DND-41 (cell line): ENCODE data around the gene ACTBL2.

ENCODE experiments used
- ATAC-seq: fragments of 200-7000 bp; cut with Tn5 transposase; 3 replicates; pipeline ENCODE4 v1.9.1; 2021; ENCODE audit warnings: low read depth; ENCODE audit not compliant: insufficient read depth
- DNase-seq: peaks from one replicate; pipeline ENCODE4 v3.0.0-alpha.2; 2020
- H2AFZ ChIP-seq: 2 replicates; pipeline ENCODE4 v1.6.0; 2012; ENCODE audit warnings: low read depth, low read length
- H3K27ac ChIP-seq: 2 replicates; pipeline ENCODE4 v1.5.1; 2012; ENCODE audit warnings: low read length, inconsistent platforms
- H3K27me3 ChIP-seq: fragments of 200-600 bp; sonication (generic); 2 replicates; pipeline ENCODE4 v1.6.0; 2012; ENCODE audit warnings: low read length, mild to moderate bottlenecking, inconsistent platforms; ENCODE audit not compliant: insufficient read depth, poor library complexity
- H3K36me3 ChIP-seq: 2 replicates; pipeline ENCODE4 v1.5.1; 2012; ENCODE audit warnings: low read length, inconsistent platforms; ENCODE audit not compliant: insufficient read depth
- H3K4me1 ChIP-seq: 2 replicates; pipeline ENCODE4 v1.5.1; 2012; ENCODE audit warnings: mild to moderate bottlenecking, low read length; ENCODE audit not compliant: insufficient read depth
- H3K4me2 ChIP-seq: 2 replicates; pipeline ENCODE4 v1.6.0; 2012; ENCODE audit warnings: mild to moderate bottlenecking, moderate library complexity, low read length, inconsistent platforms; ENCODE audit not compliant: insufficient read depth
- H3K4me3 ChIP-seq, 2 experiments: fragments of 200-600 bp in 1 of 2; shearing (Covaris generic) in 1 of 2; 2 replicates each; pipeline ENCODE4 v1.5.1; 2012 to 2016; ENCODE audit warnings: inconsistent platforms in 2 of 2, low read length in 2 of 2, mild to moderate bottlenecking in 2 of 2, low read depth in 1 of 2, moderate library complexity in 1 of 2
- H3K79me2 ChIP-seq: 2 replicates; pipeline ENCODE4 v1.6.0; 2012; ENCODE audit warnings: low read length, inconsistent platforms; ENCODE audit not compliant: insufficient read depth
- H3K9ac ChIP-seq: 2 replicates; pipeline ENCODE4 v1.6.0; 2012; ENCODE audit warnings: low read depth, mild to moderate bottlenecking, inconsistent platforms, low read length, moderate library complexity
- H3K9me3 ChIP-seq: 2 replicates; pipeline ENCODE4 v1.5.1; 2012; ENCODE audit warnings: low read length, moderate library complexity, mild to moderate bottlenecking, inconsistent platforms; ENCODE audit not compliant: insufficient read depth, severe bottlenecking
- H4K20me1 ChIP-seq: 2 replicates; pipeline ENCODE4 v1.6.0; 2012; ENCODE audit warnings: low read length; ENCODE audit not compliant: insufficient read depth
- CTCF ChIP-seq: IDR thresholded peaks from 2 replicates; pipeline ENCODE4 v1.5.1; 2012; ENCODE audit warnings: borderline replicate concordance, low read length, moderate library complexity, mild to moderate bottlenecking; ENCODE audit not compliant: poor library complexity, severe bottlenecking; ENCODE audit errors: extremely low read depth
- EZH2 ChIP-seq: IDR thresholded peaks from 3 replicates; pipeline ENCODE4 v1.6.1; 2012; ENCODE audit warnings: borderline replicate concordance, low read depth, mild to moderate bottlenecking, moderate library complexity, low read length, inconsistent platforms; ENCODE audit not compliant: severe bottlenecking

The ACTBL2 gene

GRCh38 chr5:57482671-57483106, at the start of gene ACTBL2:
Gene ACTBL2 (minus strand): TSS chr5:57482811. CDS start chr5:57482707, 104 bp downstream.
- Histone ChIP-seq H3K4me3 (no peak within 1 kb of the TSS), H3K9ac (no peak within 1 kb of the TSS), H3K9me3 (no peaks in the 10 kb centered on the region), H3K79me2 (no peaks in the 10 kb centered on the region), H3K27me3 (no peaks in the 10 kb centered on the region), H4K20me1 (no peaks in the 10 kb centered on the region), H2AFZ (no peak within 1 kb of the TSS), H3K27ac (no peak within 1 kb of the TSS), H3K4me2 (no peak within 1 kb of the TSS), H3K4me1 (peaks cover 8% of the 10 kb centered on the region), H3K36me3 (no peaks in the 10 kb centered on the region)
- DNase-seq (no peak), ATAC-seq (no peak)
- no peak for TF ChIP-seq CTCF
- no peak for TF ChIP-seq EZH2

GRCh38 chr5:57531333-57531732, 48.7 kb upstream of the ACTBL2 start:
- DNase-seq (no peak), ATAC-seq (no peak)
- Histone ChIP-seq H3K27ac (no peak overlapping the region), H2AFZ (no peak overlapping the region), H4K20me1 (no peaks in the 10 kb centered on the region), H3K4me1 (no peaks in the 10 kb centered on the region), H3K36me3 (no peaks in the 10 kb centered on the region), H3K27me3 (no peaks in the 10 kb centered on the region), H3K9me3 (no peaks in the 10 kb centered on the region), H3K4me2 (no peak overlapping the region), H3K4me3 (no peak overlapping the region), H3K9ac (no peak overlapping the region), H3K79me2 (no peaks in the 10 kb centered on the region)
- no peak for TF ChIP-seq CTCF
- no peak for TF ChIP-seq EZH2

- H3K9ac ChIP-seq: no peak overlapping the region
- DNase-seq (no peak), ATAC-seq (no peak)
- H3K79me2 ChIP-seq: no peaks in the 10 kb centered on the region
- H3K27me3 ChIP-seq: no peaks in the 10 kb centered on the region
- no peak for TF ChIP-seq CTCF
- no peak for TF ChIP-seq EZH2
- H3K4me2 ChIP-seq: no peak overlapping the region
- no peaks in the 10 kb centered on the region for H3K36me3 ChIP-seq
- no peaks in the 10 kb centered on the region for H4K20me1 ChIP-seq
- H2AFZ ChIP-seq: no peak overlapping the region
- peaks cover 5% of the 10 kb centered on the region for H3K4me1 ChIP-seq
- H3K9me3 ChIP-seq: no peaks in the 10 kb centered on the region
- H3K27ac ChIP-seq: no peak overlapping the region
- H3K4me3 ChIP-seq: no peak overlapping the region
Observed at GRCh38 chr5:57529864-57530263, 47.3 kb upstream of the ACTBL2 start.

GRCh38 chr5:57527870-57528269, 45.3 kb upstream of the ACTBL2 start:
- no peak for DNase-seq
- Histone ChIP-seq H3K36me3 (no peaks in the 10 kb centered on the region), H3K9ac (no peak overlapping the region), H3K27ac (no peak overlapping the region), H4K20me1 (no peaks in the 10 kb centered on the region), H3K79me2 (no peaks in the 10 kb centered on the region), H3K27me3 (no peaks in the 10 kb centered on the region), H3K4me2 (no peak overlapping the region), H3K4me3 (no peak overlapping the region), H2AFZ (no peak overlapping the region), H3K4me1 (peaks cover 14% of the 10 kb centered on the region), H3K9me3 (no peaks in the 10 kb centered on the region)
- ATAC-seq: no peak
- TF ChIP-seq EZH2 (no peak), CTCF (no peak)
